HG02623 (cell line): ENCODE measurements around the gene CIDEA.

Experiments used
- ATAC-seq: cut with Tn5 transposase; IDR thresholded peaks from one replicate; pipeline ENCODE4 v1.9.1; 2021; ENCODE audit warnings: moderate library complexity; ENCODE audit not compliant: unreplicated experiment

CIDEA gene

DNA sequence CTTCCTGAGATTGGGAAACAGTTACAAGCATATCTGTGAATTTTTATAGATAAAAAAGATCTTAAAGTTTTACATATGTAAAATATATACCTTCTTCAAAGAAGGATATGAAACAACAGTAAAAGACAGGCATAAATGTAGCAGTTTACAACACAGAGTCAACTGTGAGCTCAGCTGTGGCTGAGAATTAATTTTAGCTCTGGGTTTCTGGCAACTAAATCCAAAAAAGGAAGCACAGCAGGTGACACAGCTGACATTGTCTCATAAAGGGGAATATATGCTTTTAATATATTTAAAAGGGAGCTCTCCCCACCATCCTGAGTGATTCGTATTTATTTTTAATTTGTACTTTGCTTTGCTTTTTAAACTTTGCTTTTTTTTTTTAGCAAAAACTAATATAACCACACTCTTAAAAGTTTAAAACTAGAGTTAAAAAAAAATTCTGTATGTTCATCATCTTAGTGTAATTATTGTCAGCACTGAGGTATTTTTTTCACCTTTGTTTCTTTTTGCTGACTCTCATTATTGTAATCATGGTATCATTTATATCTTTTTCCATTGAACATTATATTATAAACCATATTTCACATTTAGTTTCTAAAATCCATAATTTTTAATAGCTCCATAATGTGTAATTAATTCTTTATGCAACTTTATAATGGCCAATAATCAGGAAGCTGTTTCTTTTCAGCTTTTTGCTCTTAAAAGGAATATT, 60.6 kb downstream of the CIDEA start:
- ATAC-seq = no peak

DNA sequence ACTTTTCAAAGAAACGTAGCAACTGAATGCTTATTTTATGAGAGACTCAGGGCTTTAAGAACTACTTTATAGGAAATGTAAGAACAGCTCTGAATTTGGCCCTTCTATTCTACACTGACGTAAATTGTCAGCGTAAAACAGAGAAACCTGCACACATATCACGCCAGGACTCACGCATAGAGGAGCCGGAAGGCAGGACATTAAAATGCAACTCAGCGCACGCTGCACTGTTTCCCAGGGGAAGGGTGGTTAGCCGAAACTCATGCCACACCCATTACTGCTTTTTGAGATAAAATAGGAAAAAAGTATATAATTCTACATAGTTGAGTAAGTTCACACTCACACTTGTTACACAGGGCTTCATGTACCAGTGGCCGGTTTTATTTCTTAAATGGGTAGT, 61.3 kb downstream of the CIDEA start:
- ATAC-seq = no peak

DNA sequence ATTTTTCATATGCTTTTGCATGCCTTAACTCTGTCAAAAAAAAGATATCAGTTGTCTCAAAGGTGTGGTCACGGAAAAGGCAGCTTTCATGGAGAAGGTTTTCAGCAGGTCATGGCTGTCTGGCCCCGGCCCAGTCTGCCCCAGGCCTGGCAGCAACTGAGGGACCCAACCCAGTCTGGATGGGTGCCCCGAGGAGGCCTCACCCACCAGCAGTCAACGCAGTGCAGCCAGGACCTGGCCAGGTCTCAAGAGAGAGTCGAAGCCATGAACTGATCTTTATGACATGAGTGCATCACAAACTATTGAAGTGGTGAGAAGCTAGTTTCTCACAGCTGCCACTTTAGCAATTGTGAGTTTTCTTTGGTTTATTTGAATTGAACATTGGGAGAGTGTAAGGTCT, 61.8 kb downstream of the CIDEA start:
- no peak for ATAC-seq

DNA sequence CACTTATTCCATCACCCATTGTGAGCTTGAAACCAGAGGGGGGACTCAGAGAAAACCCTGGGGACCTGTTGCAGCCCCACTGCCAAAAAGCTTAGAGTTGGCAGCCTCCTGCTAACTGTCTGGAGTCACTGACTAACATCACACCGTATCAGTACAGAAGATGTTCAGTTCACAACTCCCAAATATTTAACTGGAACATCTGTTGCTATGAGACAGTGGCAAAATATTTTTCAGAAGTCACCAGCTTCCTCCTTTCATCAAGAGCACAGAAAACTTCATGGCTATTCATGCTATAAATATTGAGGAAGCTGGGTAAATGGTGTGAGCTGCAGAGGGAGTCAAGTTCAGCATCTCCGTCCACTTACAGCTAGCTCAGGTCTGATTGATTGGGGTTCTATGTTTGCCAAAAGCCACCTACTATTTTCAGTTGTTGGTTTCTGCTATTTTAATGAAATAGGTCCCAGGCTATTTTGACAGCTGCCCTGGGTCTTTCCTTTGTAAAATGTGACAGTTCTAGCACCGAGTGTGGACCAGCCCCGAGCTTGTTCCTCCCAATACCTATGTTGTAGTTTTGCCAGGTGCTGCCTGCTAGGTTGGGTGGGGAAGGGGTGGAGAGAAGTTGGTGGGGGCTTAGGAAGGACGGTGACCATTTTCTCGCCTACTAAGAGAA, 63.6 kb downstream of the CIDEA start:
- no peak for ATAC-seq

DNA sequence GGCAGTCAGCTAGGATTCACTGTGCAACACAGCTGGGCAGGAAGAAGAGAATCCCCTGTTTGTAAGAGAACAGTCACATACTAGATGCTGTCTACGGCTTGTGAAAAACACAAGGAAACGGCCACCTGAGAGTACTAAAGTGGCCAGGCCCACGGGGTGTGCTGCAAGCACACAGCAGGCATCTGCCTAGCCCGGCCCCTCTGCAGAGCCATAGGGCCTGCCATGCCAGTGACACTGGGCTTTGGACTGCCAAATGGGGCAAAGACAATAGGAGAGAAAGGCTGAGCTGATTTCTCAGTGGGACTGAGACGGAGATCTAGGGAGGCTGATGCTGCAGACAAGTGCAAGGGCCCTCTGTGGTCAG, 64.2 kb downstream of the CIDEA start:
- ATAC-seq = no peak

DNA sequence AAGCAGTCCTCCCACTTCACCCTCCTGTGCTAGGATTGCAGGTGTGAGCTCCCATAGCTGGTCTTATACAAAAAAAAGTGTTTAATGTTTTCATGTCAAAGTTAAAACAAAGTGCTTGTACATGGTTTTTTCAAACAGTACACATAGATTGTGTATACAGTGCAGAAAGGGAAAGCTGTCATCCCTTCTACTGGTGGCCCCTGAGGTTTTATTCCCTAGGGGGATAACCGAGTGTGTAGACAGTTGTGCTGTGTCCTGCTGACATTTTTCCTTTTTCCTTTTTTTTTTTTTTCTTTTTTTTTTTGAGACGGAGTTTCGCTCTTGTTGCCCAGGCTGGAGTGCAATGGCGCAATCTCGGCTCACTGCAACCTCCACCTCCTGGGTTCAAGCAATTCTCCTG, 64.7 kb downstream of the CIDEA start:
- no peak for ATAC-seq

DNA sequence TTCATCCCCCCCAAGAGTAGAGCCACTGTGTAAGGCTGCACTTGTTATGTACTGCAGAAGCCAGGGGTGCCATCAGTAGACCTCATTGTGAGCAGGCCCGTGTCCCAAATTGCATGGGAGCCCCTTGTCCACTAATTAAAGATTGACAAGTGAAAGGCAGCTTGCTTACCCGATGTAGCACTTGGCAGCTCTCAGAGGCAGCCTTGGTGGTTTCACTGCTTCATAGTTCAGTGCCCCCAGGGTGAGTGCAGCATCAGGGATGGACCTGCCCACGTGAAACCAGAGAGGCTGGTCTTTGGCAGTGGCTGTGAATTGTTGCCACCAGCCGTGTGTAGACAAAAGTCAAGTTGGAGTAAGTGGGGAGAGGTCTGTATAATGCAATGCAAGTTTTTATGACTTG, 67.2 kb downstream of the CIDEA start:
- ATAC-seq = peak; percentile 76

DNA sequence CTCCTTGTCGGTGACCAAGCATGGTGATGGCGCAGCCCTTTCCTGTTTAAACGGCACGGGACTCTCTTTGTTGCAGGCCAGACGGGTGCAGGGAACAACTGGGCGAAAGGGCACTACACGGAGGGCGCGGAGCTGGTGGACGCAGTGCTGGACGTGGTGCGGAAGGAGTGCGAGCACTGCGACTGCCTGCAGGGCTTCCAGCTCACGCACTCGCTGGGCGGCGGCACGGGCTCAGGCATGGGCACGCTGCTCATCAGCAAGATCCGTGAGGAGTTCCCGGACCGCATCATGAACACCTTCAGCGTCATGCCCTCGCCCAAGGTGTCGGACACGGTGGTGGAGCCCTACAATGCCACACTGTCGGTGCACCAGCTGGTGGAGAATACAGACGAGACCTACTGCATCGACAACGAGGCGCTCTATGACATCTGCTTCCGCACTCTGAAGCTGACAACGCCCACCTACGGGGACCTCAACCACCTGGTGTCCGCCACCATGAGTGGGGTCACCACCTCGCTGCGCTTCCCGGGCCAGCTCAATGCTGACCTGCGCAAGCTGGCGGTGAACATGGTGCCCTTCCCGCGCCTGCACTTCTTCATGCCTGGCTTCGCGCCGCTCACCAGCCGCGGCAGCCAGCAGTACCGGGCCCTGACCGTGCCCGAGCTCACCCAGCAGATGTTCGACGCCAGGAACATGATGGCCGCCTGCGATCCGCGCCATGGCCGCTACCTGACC, 71.0 kb downstream of the CIDEA start:
- no peak for ATAC-seq

DNA sequence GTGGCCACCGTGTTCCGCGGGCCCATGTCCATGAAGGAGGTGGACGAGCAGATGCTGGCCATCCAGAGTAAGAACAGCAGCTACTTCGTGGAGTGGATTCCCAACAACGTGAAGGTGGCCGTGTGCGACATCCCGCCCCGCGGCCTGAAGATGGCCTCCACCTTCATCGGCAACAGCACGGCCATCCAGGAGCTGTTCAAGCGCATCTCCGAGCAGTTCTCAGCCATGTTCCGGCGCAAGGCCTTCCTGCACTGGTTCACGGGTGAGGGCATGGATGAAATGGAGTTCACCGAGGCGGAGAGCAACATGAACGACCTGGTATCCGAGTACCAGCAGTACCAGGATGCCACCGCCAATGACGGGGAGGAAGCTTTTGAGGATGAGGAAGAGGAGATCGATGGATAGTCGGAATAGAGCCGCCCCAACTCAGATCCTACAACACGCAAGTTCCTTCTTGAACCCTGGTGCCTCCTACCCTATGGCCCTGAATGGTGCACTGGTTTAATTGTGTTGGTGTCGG, 71.6 kb downstream of the CIDEA start:
- ATAC-seq = no peak

DNA sequence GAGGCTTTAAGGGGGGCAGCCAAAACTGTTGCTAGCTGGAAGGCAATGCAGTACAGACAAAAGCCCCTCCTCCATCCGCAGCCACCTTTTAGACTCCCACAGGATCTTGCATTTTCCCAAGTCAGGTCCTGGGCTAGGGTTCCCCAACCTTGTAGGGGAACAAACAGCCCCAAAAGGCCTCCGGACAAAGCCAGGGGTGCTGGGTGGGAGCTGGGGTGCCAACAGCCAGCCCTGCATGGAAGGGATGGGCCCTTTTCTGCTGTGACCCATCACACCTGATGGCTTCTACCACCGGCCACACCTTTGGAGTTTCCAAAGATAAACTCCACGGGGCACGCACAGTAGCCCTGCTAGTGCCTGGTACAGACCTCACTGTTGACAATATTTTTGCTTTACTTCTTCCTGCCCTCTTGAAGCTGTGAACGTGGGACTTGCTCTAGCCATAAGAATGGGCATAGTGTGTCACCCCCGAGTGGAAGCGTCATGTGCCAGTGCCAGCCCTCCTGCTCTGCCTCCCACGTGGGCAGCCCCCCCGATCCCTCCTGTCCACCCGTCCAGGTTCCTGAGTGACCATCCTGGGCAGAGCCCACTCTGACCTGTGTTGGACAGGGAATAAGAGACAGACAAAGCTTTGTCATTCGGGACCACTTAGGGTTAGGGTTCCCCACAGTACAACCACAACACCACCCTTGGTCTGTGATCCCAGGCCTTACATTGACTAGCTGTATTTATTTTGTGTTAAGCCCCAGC, 72.7 kb downstream of the CIDEA start:
- ATAC-seq = no peak
